NCI-H460 (cell line): ENCODE results near the gene C5. TPM values are rescaled to one million over a fixed set of nuclear protein-coding genes. Genes with fewer than 3 reads are reported as not detected.
"Not testable (repeated sequence)": the region's sequence is repeated elsewhere in the genome, so short reads cannot be mapped to it uniquely, and the experiment has no call there.

Experiments
- DNase-seq: peaks from one replicate; pipeline ENCODE4 v3.0.0-alpha.2; 2016; ENCODE audit warnings: low read depth; ENCODE audit errors: extremely low read depth
- total RNA-seq: library from RNA; depleted of rRNA; stranded (reverse); fragments of >200 nt; shearing (Covaris generic); gene quantifications from 2 replicates; pipeline ENCODE4 v1.2.3, GENCODE V29; 2014

C5 gene
- total RNA-seq, 1 experiment from 2014 or later: 0.94 TPM

GRCh38 chr9:120982836-120983235 lies 67.2 kb downstream of the C5 start:
- peak; percentile 2 for DNase-seq

- DNase-seq: no peak
Measured at GRCh38 chr9:120980951-120981350, 69.1 kb downstream of the C5 start.

GRCh38 chr9:120979797-120980196 lies 70.3 kb downstream of the C5 start:
- DNase-seq: no peak

DNA sequence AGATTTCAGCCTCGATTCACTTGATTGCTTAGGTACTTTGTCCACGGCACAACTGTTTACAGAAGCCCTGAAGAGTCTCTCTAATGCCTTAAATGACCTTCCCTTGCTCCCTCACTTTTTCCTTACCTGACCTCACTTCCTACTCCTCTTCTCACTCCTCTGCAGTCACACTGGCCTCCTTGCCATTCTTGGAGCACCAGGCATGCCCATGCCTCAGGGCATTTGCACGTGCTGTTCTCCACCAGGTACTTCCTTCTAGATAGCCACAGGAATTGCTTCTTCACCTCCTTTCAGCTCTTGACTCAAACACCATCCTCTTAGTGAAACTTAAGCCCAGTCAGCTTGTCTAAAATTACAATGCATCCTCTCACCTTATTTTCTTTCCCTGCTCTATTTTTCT lies 71.1 kb downstream of the C5 start:
- DNase-seq: no peak

DNA sequence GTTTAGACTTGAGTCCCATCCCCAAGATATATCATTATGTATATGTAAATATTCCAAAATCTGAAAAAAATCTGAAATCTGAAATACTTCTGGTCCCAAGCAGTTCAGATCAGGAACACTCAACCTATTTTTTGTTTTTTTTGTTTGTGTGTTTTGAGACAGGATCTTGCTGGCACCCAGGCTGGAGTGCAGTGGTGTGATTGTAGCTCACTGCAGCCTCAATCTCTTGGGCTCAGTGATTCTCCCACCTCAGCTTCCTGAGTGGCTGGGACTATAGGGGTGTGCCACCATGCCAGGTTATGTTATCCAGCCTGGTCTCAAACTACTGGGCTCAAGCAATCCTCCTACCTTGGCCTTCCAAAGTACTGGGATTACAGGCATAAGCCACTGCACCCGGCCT lies 72.8 kb downstream of the C5 start:
- no peak for DNase-seq

DNA sequence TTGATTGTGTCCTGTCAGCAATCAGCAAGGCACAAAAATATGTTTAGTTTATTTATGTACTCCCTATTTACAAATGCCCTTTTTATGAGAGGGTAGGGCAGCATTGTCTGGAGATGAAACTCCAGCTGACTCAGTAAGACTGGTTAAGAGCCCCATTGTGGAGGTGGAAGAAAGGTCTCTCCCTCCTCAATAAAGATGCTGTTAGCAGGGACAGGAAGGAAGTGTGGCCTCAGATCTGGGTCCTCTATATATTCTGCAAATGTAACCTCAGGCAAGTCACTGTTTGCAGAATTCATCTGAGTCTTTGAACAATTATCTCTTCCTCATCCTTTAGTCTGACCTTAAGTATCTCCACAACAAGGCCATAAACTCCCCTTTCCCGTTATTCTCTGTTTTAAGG lies 75.2 kb downstream of the C5 start:
- DNase-seq: no peak

DNA sequence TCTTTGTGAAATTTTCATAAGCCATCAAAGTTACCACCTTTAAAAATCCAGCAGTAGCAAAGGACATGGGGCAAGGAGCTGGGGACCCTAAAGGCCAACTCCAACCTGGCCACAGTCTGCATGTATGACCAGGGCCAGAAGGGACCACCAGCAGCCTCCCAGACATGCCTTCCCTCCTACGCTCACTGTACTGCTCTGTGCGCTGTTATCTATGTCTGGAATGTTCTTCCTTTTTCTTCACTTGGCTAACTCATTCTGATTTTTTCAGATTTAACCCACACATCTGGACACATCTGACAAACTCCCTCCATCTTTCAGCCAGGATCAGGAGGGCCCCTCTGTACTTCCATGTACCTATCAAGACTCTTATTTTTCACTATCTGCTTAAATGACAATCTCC lies 75.9 kb downstream of the C5 start:
- no peak for DNase-seq

DNA sequence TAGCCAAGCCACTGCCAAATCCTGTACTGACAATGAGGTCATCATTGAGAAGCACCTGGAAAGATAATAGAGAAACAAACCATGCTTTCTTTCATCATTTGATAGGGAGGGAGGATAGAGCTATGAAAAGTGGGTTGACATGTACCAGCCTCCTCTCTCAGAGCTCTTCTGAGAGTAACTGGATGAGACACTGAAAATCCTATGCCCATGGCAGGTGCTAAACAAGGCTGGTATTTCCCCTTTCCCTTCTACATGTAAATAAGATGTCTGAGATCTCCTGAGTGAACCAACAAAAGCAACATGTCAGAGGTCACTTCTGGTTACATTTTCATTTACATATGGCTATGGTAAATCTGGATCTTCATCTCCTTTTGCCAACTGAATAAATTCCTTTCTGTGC lies 78.1 kb downstream of the C5 start:
- no peak for DNase-seq

DNA sequence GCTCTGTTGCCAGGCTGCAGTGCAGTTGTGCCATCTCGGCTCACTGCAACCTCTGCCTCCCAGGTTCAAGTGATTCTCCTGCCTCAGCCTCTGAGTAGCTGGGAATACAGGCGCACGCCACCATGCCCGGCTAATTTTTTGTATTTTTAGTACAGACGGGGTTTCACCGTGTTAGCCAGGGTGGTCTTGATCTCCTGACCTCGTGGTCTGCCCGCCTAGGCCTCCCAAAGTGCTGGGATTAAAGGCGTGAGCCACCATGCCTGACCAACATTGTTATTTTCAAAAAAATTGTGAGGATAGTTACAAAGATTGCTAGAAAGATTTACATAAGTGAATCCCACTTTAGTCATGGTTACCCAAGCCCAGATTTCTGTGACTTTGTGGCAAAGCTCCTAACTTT lies 78.6 kb downstream of the C5 start:
- DNase-seq: not testable (repeated sequence)

- DNase-seq: no peak
Measured at GRCh38 chr9:120970244-120970643, 79.8 kb downstream of the C5 start.

DNA sequence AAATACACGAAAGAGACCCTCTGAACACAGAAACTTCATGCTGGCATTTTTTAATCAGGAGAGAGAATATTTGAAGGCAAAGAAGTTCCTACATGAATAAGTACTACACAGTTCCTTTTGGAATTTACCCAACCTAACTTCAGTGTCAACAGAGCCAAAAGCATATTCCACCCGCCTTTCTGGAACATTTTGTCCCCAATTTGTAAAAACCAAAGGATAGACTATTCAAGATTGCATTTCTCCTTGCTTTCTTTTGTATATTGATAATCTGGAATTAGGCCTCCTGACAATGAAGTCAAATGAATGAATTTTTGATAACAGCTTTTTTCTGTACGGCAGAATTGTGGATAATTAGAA lies 84.1 kb downstream of the C5 start:
- no peak for DNase-seq

DNA sequence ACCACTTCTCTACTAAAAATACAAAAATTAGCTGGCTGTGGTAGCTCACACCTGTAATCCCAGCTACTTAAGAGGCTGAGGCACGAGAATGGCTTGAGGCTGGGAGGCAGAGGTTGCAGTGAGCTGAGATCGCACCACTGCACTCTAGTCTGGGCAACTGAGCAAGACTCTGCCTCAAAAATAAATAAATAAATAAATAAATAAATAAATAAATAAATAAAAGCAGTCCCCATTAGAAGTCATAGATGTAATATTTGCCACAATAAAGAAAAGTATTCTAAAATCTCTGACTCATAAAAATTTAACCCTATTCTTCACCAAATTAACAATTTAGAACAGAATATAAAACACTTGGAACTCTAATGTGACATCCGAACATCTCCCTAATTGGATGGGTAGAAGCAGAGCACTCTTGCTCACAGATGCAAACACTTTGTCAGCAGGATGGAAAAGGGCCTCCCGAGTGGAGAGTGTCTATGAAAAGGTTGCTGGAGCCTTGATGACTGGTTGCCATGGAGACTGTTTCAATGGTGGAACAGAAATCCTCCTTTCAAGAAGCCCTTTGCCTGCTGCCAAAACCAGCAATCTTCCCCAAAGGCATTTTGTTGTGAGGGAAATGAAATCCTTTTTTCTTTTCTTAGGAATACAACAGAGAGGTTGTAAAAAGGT lies 84.6 kb downstream of the C5 start:
- no peak for DNase-seq

DNA sequence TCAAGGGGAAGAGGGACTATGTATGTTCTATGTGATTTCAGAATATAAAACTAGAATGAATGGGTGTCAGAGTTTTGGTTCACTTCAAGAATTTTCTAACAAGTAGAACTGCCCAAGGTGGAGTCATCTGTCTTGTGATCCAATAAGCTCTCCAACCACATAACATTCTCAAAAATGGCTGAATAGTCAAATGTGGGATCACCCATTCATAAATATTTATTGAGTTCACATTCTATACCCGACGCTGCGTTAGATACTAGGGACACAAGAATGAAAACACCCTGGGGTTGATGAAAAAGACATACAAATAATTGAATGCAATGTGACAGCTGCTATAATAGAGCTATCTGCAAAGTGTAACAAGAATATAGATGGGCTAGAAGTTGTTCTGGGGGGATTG lies 88.1 kb downstream of the C5 start:
- DNase-seq: no peak

- no peak for DNase-seq
Measured at GRCh38 chr9:120960001-120960400, 90.1 kb downstream of the C5 start.

DNA sequence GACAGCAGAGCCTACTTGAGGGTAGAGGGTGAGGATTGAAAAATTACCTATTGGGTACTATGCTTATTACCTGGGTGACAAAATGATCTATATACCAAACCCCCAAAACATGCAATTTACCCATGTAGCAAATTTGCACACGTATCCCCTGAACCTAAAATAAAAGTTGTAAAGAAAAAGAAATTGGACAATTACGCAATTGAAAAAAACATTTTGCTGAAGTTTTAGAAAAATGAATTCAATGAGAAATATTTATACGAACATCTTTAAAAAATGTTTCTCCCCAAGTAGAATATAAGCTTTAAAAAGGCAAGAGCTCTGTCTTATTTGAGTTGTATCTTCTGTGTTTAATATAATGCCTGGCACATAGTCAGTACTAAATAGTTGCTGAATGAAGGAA lies 93.2 kb downstream of the C5 start:
- DNase-seq: no peak

GRCh38 chr9:120951960-120952618 lies 98.0 kb downstream of the C5 start:
- no peak for DNase-seq

DNA sequence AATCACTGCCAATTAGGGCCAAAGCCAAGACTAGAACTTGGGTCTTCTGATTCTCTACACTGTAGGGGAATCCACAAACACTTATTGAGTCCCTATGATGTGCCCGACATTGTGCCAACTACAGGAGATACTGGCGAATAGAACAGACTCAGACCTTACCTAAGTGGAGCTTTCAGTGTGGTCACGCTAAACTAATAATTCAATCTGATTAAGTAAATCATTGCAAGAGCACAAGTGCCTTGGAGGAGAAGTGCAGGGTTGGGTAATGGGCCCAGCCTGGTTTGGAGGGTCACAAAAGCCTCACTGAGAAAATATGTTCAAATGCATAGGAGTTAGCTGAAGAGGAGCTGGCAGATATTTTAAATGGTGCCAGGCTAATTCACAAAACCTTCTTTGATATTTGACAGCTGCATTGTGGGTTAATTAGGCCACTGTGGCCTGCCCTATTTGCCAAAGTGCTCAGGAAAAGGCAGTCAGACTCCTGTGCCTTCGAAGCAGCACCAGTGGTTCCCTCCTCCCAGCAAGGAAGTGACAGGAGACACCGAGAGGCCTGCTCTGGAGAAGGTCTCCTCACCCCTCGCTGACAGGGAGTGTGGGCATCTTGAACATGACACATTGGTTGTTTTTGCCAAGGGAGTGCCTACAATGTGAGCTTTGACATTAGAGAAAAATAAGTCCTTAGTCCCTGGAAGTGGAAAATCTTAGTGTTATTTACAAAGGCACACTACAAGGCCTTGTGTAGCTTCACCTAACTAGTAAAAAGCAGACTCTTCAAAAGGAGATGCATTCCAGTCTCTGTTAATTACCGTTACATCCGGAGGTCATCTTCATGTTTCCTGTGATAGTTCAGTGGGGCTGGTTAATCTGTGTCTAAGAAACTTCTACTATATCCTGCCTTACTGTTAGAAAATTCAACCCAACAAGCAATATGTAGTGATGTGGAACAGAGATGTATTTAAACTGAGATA lies 99.4 kb downstream of the C5 start:
- no peak for DNase-seq

- DNase-seq: no peak
Measured at GRCh38 chr9:120949290-120949689, 100.8 kb downstream of the C5 start.

DNA sequence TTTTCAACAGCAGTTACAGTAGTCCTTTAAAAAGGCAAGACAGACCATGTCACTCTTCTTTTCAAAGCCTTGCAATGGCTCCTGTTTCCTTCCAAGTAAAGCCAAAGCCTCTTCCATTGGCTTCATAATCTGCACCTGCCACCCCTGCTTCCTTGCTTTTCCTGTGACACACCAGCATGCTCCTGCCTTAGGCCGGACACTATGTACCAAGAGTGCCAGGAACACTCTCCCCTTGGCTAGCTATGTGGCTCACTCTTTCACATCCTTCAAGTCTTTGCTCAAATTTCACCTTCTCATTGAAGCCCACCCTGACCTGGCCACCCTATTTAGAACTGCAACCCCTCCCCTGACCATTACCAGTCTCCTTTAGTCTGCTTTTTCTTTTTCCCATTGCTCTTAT lies 101.3 kb downstream of the C5 start:
- DNase-seq: no peak

DNA sequence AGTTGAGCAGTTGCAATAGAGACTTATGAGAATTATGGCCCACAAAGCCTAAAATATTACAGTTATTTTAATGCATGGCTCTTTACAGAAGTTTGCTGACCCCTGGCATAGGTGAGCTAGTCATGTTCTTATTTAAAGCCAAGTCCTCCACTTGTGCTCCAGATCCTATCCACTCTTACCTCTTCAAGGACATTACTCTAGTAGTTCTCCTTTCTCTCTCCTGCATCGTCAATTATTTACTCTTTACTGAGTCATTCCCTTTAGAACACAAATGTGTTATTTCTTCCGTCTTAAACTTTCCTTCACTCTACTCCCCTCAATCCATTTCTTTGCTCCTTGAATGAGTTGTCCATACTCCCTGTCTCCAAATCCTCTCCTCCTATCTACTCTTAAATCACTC lies 102.9 kb downstream of the C5 start:
- DNase-seq: no peak

DNA sequence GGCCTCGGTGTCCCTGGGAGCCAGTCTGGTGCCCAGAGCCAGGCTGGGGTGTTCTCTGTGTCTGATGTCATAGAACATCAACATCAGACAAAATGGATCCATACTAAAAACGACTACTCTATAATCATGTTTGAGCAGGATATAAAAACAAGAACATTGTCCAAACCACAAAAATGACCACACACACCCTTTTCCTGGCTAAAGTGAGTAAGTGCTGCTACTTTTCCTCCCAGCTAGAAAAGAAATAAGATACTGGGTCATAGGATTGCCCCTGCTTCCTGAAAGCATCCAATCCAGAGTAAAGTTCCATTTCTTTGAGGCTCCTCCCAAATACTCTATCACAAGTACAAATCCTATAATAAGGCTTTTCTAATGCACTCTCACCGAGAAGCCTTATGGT lies 103.8 kb downstream of the C5 start:
- no peak for DNase-seq

GRCh38 chr9:120944948-120945347 lies 105.1 kb downstream of the C5 start:
- DNase-seq: no peak
